ENCODE measurements around the gene PTPRD.
"Not testable (repeated sequence)": the region's sequence is repeated elsewhere in the genome, so short reads cannot be mapped to it uniquely, and the experiment has no call there.

Gene PTPRD

GRCh38 chr9:9426454-9426853, 1186.3 kb downstream of the PTPRD start:
- DNase-seq = not testable (repeated sequence)

GRCh38 chr9:9412241-9412640, 1200.6 kb downstream of the PTPRD start:
- no peak for DNase-seq

GRCh38 chr9:9410736-9411135, 1202.1 kb downstream of the PTPRD start:
- no peak for DNase-seq

GRCh38 chr9:9399982-9400381, 1212.8 kb downstream of the PTPRD start:
- DNase-seq = no peak

- DNase-seq = no peak
Measured at GRCh38 chr9:9396518-9396917, 1216.3 kb downstream of the PTPRD start.

- no peak for DNase-seq
Measured at GRCh38 chr9:9395539-9395938, 1217.3 kb downstream of the PTPRD start.

- no peak for DNase-seq
Measured at GRCh38 chr9:9392755-9393154, 1220.0 kb downstream of the PTPRD start.

GRCh38 chr9:9389904-9390303, 1222.9 kb downstream of the PTPRD start:
- no peak for DNase-seq

- no peak for DNase-seq
Measured at GRCh38 chr9:9387511-9388115, 1225.2 kb downstream of the PTPRD start.

GRCh38 chr9:9362332-9362731, 1250.5 kb downstream of the PTPRD start:
- DNase-seq = no peak

- DNase-seq = no peak
Measured at GRCh38 chr9:9352877-9353481, 1259.8 kb downstream of the PTPRD start.

GRCh38 chr9:9341203-9341602, 1271.6 kb downstream of the PTPRD start:
- no peak for DNase-seq

- DNase-seq = no peak
Measured at GRCh38 chr9:9337129-9337528, 1275.7 kb downstream of the PTPRD start.

GRCh38 chr9:9326749-9327148, 1286.1 kb downstream of the PTPRD start:
- DNase-seq = no peak

- no peak for DNase-seq
Measured at GRCh38 chr9:9319007-9319406, 1293.8 kb downstream of the PTPRD start.

- DNase-seq = not testable (repeated sequence)
Measured at GRCh38 chr9:9310743-9311142, 1302.1 kb downstream of the PTPRD start.

GRCh38 chr9:9305600-9305999, 1307.2 kb downstream of the PTPRD start:
- DNase-seq = no peak

- no peak for DNase-seq
Measured at GRCh38 chr9:9299134-9299533, 1313.7 kb downstream of the PTPRD start.

- no peak for DNase-seq
Measured at GRCh38 chr9:9286001-9286400, 1326.8 kb downstream of the PTPRD start.

GRCh38 chr9:9284201-9284600, 1328.6 kb downstream of the PTPRD start:
- DNase-seq = no peak

GRCh38 chr9:9283159-9283986, 1329.4 kb downstream of the PTPRD start:
- DNase-seq = no peak

GRCh38 chr9:9275601-9276000, 1337.2 kb downstream of the PTPRD start:
- DNase-seq = no peak

- no peak for DNase-seq
Measured at GRCh38 chr9:9257999-9258498, 1354.8 kb downstream of the PTPRD start.

- no peak for DNase-seq
Measured at GRCh38 chr9:9246726-9247125, 1366.1 kb downstream of the PTPRD start.

Measured in activated gamma-delta T cell (primary cell).